Measurements from ENCODE around the gene VAPA. TPM values are rescaled to one million over a fixed set of nuclear protein-coding genes. Genes with fewer than 3 reads are reported as not detected.

The VAPA gene, protein sequence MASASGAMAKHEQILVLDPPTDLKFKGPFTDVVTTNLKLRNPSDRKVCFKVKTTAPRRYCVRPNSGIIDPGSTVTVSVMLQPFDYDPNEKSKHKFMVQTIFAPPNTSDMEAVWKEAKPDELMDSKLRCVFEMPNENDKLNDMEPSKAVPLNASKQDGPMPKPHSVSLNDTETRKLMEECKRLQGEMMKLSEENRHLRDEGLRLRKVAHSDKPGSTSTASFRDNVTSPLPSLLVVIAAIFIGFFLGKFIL
- total RNA-seq = 210 TPM

DNA sequence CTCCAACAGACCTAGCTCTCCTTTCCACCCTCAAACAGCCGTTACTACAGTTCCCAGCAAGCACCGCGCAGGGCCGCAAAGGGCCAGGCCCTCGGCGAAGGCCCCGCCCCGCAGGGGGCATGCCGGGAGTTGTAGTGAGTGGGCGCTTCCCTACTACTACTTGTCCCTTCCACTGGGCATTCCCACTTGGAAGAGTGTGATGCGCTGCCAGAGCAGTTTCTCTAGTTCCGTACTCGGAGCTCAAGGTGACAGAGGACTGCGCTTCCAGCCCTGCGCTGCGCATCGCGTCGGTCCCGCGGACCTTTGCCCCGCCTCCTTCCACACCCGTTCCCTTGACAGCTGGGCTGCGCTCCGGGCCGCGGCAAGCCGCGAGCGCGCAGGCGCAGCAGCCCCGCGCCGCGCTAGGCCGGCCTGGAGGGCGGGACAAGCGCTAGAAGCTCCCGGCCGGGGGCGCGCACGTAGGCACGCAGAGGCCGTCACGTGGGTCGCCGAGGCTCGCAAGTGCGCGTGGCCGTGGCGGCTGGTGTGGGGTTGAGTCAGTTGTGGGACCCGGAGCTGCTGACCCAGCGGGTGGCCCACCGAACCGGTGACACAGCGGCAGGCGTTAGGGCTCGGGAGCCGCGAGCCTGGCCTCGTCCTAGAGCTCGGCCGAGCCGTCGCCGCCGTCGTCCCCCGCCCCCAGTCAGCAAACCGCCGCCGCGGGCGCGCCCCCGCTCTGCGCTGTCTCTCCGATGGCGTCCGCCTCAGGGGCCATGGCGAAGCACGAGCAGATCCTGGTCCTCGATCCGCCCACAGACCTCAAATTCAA is at the start of gene VAPA:
VAPA (plus strand) TSS at position 491 of the 808 bp plus-strand sequence; CDS start at position 732, 241 bp downstream.
- peak within 1 kb of the TSS; percentile 82 to 98 for H3K4me3 ChIP-seq
- intact Hi-C loops (cut with DNase I) = no loop called here
- H3K36me3 ChIP-seq = no peaks in the 10 kb centered on the region
- no peaks in the 10 kb centered on the region for H3K27me3 ChIP-seq
- TF ChIP-seq POLR2A (IDR thresholded peaks at IDR 0.05) = peak in 1 of 2 donors; percentile 95
- TF ChIP-seq, protein P1, sequence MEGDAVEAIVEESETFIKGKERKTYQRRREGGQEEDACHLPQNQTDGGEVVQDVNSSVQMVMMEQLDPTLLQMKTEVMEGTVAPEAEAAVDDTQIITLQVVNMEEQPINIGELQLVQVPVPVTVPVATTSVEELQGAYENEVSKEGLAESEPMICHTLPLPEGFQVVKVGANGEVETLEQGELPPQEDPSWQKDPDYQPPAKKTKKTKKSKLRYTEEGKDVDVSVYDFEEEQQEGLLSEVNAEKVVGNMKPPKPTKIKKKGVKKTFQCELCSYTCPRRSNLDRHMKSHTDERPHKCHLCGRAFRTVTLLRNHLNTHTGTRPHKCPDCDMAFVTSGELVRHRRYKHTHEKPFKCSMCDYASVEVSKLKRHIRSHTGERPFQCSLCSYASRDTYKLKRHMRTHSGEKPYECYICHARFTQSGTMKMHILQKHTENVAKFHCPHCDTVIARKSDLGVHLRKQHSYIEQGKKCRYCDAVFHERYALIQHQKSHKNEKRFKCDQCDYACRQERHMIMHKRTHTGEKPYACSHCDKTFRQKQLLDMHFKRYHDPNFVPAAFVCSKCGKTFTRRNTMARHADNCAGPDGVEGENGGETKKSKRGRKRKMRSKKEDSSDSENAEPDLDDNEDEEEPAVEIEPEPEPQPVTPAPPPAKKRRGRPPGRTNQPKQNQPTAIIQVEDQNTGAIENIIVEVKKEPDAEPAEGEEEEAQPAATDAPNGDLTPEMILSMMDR (IDR thresholded peaks at IDR 0.05) = no peak
- peak; percentile 65 to 94 for TF ChIP-seq POLR2AphosphoS5 (IDR thresholded peaks at IDR 0.05; ENCODE audit: insufficient read depth in 1 of 2, low read depth in 1 of 2)
- DNase-seq (ENCODE audit: extremely low spot score in 2 of 2) = peak in 1 of 2 donors; percentile 97
- no peaks in the 10 kb centered on the region for H3K9me3 ChIP-seq
- peaks cover 35% of the 10 kb centered on the region for H3K4me1 ChIP-seq
- H3K27ac ChIP-seq = peak within 1 kb of the TSS; percentile 99

DNA sequence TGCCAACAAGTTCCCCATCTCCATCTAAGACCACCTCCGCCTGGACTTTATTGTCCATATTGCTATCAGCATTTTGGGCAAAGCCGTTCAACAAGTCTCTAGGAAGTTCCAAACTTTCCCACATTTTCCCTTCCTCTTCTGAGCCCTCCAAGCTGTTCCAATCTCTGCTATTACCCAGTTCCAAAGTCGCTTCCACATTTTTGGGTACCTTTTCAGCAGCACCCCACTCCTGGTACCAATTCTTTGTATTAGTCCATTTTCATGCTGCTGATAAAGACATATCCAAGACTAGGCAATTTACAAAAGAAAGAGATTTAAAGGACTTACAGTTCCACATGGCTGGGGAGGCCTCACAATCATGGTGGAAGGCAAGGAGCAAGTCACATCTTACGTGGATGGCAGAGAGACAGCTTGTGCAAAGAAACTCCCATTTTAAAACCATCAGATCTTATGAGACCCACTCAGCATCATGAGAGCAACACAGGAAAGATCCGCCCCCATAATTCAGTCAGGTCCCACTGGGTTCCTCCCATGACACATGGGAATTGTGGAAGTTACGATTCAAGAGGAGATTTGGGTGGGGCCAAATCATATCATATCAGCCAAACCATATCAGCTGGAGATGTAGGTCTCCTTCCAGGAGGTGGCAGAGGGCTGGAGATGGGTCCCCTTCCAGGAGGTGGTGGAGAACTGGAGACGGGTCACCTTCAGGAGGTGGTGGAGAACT is 47.9 kb upstream of the VAPA start:
- no peaks in the 10 kb centered on the region for H3K36me3 ChIP-seq
- TF ChIP-seq POLR2A (IDR thresholded peaks at IDR 0.05) (no peak), POLR2AphosphoS5 (IDR thresholded peaks at IDR 0.05; ENCODE audit: insufficient read depth in 1 of 2, low read depth in 1 of 2) (no peak)
- TF ChIP-seq, protein P1 (IDR thresholded peaks at IDR 0.05) = no peak
- no peaks in the 10 kb centered on the region for H3K27me3 ChIP-seq
- intact Hi-C loops (cut with DNase I) = no loop called here
- no peak for DNase-seq (ENCODE audit: extremely low spot score in 2 of 2)
- peaks cover 23% of the 10 kb centered on the region for H3K4me1 ChIP-seq
- no peak overlapping the region for H3K27ac ChIP-seq
- no peaks in the 10 kb centered on the region for H3K9me3 ChIP-seq
- H3K4me3 ChIP-seq = no peak overlapping the region

DNA sequence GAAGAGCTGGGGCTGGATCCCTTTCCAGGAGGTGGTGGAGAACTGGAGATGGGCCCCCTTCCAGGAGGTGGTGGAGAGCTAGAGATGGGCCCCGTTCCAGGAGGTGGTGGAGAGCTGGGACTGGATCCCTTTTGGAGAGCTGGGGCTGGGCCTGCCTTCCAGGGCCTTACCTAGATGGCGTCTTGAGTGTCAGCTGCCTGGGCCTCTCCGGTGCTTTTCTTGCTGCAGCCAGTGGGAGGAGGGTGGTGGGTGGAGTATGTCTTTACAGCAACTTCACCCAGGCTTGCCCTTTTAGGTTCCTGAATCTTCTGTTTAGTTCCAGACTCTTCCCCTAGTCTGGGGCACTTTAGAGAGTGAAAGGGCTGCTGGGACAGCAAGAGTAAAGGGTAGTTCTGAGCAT is 47.2 kb upstream of the VAPA start:
- intact Hi-C loops (cut with DNase I) = no loop called here
- H3K36me3 ChIP-seq = no peaks in the 10 kb centered on the region
- H3K27ac ChIP-seq = no peak overlapping the region
- no peaks in the 10 kb centered on the region for H3K27me3 ChIP-seq
- no peak for DNase-seq (ENCODE audit: extremely low spot score in 2 of 2)
- H3K4me3 ChIP-seq = no peak overlapping the region
- no peaks in the 10 kb centered on the region for H3K9me3 ChIP-seq
- peaks cover 23% of the 10 kb centered on the region for H3K4me1 ChIP-seq
- TF ChIP-seq, protein P1 (IDR thresholded peaks at IDR 0.05) = no peak
- no peak for TF ChIP-seq POLR2A (IDR thresholded peaks at IDR 0.05)
- TF ChIP-seq POLR2AphosphoS5 (IDR thresholded peaks at IDR 0.05; ENCODE audit: insufficient read depth in 1 of 2, low read depth in 1 of 2) = no peak

DNA sequence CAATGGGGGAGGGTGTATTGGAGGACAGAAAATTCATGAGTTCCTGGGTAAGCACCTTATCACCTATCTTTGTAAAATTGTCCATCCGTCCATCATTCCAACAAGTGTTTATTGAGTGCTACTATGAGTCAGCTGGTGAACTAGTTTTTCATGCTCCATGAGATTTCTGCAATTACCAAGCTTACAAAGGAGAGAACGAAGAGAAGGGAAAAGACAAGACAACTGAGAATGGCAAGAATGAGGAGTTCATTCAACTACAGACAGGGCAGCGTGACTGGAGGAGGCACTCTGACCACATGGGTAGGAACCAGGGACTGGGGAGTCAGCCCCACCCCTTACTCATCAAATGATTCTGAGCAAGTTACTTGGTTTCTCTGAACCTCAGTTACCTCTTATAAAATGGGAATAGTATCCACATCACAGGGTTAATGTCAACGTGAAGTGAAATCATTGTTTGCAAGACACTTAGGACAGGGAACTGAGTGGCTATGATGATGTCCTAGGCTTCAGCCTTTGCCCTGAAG is 46.7 kb upstream of the VAPA start:
- Histone ChIP-seq H3K4me3 (no peak overlapping the region), H3K36me3 (no peaks in the 10 kb centered on the region), H3K9me3 (no peaks in the 10 kb centered on the region), H3K4me1 (peaks cover 23% of the 10 kb centered on the region), H3K27ac (no peak overlapping the region), H3K27me3 (no peaks in the 10 kb centered on the region)
- no peak for DNase-seq (ENCODE audit: extremely low spot score in 2 of 2)
- intact Hi-C loops (cut with DNase I) = no loop called here
- TF ChIP-seq, protein P1 (IDR thresholded peaks at IDR 0.05) = no peak
- TF ChIP-seq POLR2A (IDR thresholded peaks at IDR 0.05) = no peak
- no peak for TF ChIP-seq POLR2AphosphoS5 (IDR thresholded peaks at IDR 0.05; ENCODE audit: insufficient read depth in 1 of 2, low read depth in 1 of 2)

Measured in vagina (tissue), 2 donors.